Adipocyte (in vitro differentiated cells): ENCODE results near the gene ATP6V0E2.

Experiments
- DNase-seq: peaks from one replicate; pipeline ENCODE4 v3.0.0-alpha.2; 2015; ENCODE audit warnings: low read depth
- H3K27me3 ChIP-seq: replicated peaks from 2 replicates; pipeline ENCODE4 v1.7.0; 2013; ENCODE audit warnings: mild to moderate bottlenecking, low read length, moderate library complexity; ENCODE audit not compliant: control insufficient read depth, insufficient read depth
- H3K36me3 ChIP-seq: 2 replicates; pipeline ENCODE4 v1.7.0; 2013; ENCODE audit warnings: low read length, mild to moderate bottlenecking, moderate library complexity; ENCODE audit not compliant: control insufficient read depth, insufficient read depth, severe bottlenecking
- H3K4me1 ChIP-seq: 2 replicates; pipeline ENCODE4 v1.7.0; 2013; ENCODE audit warnings: mild to moderate bottlenecking, low read length, moderate library complexity; ENCODE audit not compliant: control insufficient read depth, insufficient read depth
- H3K4me3 ChIP-seq: 2 replicates; pipeline ENCODE4 v1.7.0; 2013; ENCODE audit warnings: mild to moderate bottlenecking, low read length, moderate library complexity
- H3K9ac ChIP-seq: 2 replicates; pipeline ENCODE4 v1.7.0; 2013; ENCODE audit warnings: mild to moderate bottlenecking, low read length, moderate library complexity
- H3K9me3 ChIP-seq: 2 replicates; pipeline ENCODE4 v1.7.0; 2013; ENCODE audit warnings: mild to moderate bottlenecking, low read length, moderate library complexity; ENCODE audit not compliant: control insufficient read depth

The ATP6V0E2 gene

GRCh38 chr7:149831741-149832219 lies 42.0 kb upstream of the ATP6V0E2 start:
- DNase-seq = no peak
- Histone ChIP-seq H3K4me1 (no peaks in the 10 kb centered on the region), H3K27me3 (peaks cover 31% of the 10 kb centered on the region), H3K36me3 (no peaks in the 10 kb centered on the region), H3K4me3 (no peak overlapping the region), H3K9ac (no peak overlapping the region), H3K9me3 (no peaks in the 10 kb centered on the region)

- no peaks in the 10 kb centered on the region for H3K9me3 ChIP-seq
- no peak overlapping the region for H3K9ac ChIP-seq
- peaks cover 31% of the 10 kb centered on the region for H3K27me3 ChIP-seq
- DNase-seq = no peak
- H3K36me3 ChIP-seq = no peaks in the 10 kb centered on the region
- H3K4me3 ChIP-seq = no peak overlapping the region
- H3K4me1 ChIP-seq = no peaks in the 10 kb centered on the region
These were observed 41.3 kb upstream of the ATP6V0E2 start for GRCh38 chr7:149832332-149833041.

- Histone ChIP-seq H3K9me3 (no peaks in the 10 kb centered on the region), H3K36me3 (no peaks in the 10 kb centered on the region), H3K27me3 (peaks cover 31% of the 10 kb centered on the region), H3K9ac (no peak overlapping the region), H3K4me3 (no peak overlapping the region), H3K4me1 (no peaks in the 10 kb centered on the region)
- no peak for DNase-seq
These were observed 40.2 kb upstream of the ATP6V0E2 start for GRCh38 chr7:149833495-149834130.

DNA sequence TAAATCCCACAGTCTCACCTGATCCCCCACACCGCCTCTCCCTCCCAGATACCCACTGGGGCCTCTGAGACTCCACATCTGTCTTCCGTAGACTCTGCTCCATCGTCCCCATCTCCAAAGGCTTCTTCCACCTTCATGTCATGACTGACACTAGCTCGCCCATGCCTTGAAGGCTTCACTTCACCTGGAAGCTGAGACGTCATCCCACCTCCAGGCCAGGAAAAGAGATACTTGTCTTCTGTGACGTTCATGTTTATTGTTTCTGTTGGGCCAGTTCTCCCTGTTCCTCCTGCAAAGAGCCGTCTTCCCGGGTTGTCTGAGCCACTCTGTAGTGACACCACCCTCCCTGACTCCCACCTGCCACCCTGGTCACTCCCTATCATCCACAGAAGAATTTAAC lies 39.2 kb upstream of the ATP6V0E2 start:
- H3K4me3 ChIP-seq = no peak overlapping the region
- peaks cover 31% of the 10 kb centered on the region for H3K27me3 ChIP-seq
- H3K36me3 ChIP-seq = no peaks in the 10 kb centered on the region
- H3K9ac ChIP-seq = no peak overlapping the region
- H3K9me3 ChIP-seq = no peaks in the 10 kb centered on the region
- DNase-seq = no peak
- H3K4me1 ChIP-seq = peaks cover 9% of the 10 kb centered on the region

DNA sequence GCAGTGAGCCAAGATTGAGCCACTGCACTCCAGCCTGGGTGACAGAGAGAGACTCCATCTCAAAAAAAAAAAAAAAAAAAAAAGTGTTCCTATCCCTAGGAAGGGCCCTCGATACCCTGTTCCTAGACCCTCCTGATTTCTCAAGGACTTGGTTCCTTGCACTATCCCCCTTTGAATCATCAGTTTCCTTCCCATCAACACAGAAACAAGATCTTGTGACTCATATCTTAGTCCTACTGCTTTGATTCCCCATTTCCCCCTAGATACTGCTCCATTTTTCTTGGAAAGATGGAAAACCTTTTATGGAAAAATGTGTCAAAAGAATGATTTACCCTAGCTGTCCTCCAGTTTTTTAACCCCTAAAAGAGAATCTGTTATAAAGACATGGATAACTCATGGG lies 37.3 kb upstream of the ATP6V0E2 start:
- no peak overlapping the region for H3K9ac ChIP-seq
- H3K4me1 ChIP-seq = peaks cover 9% of the 10 kb centered on the region
- H3K36me3 ChIP-seq = no peaks in the 10 kb centered on the region
- H3K4me3 ChIP-seq = no peak overlapping the region
- no peaks in the 10 kb centered on the region for H3K9me3 ChIP-seq
- DNase-seq = no peak
- peaks cover 26% of the 10 kb centered on the region for H3K27me3 ChIP-seq

DNA sequence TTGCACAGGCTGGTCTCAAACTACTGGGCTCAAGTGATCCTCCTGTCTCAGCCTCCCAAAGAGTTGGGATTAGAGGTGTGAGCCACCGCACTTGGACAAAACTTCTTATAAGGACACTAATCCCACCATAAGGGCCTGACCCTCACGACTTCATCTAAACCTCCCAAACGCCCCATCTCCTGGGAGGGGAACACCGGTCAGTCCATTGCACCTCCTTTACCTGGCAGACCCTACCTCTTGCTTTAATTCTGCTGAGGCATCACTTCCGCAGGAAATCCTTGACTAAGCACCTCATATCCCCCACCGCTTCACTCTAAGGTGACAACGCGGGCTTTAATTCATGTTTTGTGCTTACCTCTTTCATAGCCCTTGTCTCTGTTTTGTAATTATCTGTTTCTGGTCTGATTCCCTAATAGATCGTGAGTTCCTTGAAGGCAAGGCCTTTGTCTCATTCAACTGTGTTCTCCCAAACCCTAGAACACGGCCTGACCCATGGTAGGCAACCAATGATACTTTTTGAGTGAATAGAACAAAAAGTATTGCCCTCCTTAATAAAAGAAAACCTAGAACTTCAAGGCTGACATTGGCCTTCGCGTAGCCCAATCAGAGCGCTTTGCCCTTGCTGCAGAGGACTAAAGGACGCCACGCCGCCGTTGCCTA lies 36.1 kb upstream of the ATP6V0E2 start:
- peaks cover 9% of the 10 kb centered on the region for H3K4me1 ChIP-seq
- H3K27me3 ChIP-seq = peaks cover 20% of the 10 kb centered on the region
- DNase-seq = no peak

GRCh38 chr7:149838224-149838991 lies 35.4 kb upstream of the ATP6V0E2 start, which contains the start of gene ZNF862:
ZNF862 (plus strand) TSS chr7:149838375; CDS start chr7:149838612, 237 bp downstream.
- H3K4me3 ChIP-seq = peak within 1 kb of the TSS; percentile 98
- H3K4me1 ChIP-seq = peaks cover 9% of the 10 kb centered on the region
- H3K27me3 ChIP-seq = peaks cover 17% of the 10 kb centered on the region
- no peaks in the 10 kb centered on the region for H3K9me3 ChIP-seq
- DNase-seq = peak; percentile 99
- H3K9ac ChIP-seq = peak within 1 kb of the TSS; percentile 90
- H3K36me3 ChIP-seq = no peaks in the 10 kb centered on the region

More for the DNA sequence above, 36.1 kb upstream of the ATP6V0E2 start:
- Histone ChIP-seq H3K36me3 (no peaks in the 10 kb centered on the region), H3K4me3 (peak overlapping the region; percentile 98), H3K9ac (no peak overlapping the region), H3K9me3 (no peaks in the 10 kb centered on the region)

DNA sequence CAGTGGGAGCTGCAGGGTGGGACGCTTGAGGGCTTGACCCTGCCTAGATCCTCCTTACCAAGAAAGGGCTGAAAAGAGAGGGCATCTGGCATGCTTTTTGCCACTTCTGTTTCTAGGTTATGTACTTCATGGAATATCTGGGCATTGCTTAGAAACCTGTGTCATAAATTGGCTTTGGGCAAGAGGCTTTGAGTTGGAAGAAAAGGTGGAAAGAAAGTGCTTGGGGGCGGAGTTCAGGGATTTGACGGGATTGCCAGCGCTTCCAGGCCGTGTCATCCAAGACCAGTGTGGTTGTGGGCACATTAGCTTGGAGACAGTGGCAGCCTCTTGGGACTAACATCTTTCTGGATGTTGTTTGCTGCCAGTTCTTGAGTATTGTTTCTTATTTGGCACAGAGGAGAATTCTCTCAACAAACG lies 34.8 kb upstream of the ATP6V0E2 start:
- H3K27me3 ChIP-seq = peaks cover 11% of the 10 kb centered on the region
- H3K4me3 ChIP-seq = peak overlapping the region; percentile 98
- peak; percentile 40 for DNase-seq
- no peaks in the 10 kb centered on the region for H3K9me3 ChIP-seq
- peak overlapping the region; percentile 90 for H3K9ac ChIP-seq
- H3K4me1 ChIP-seq = peaks cover 9% of the 10 kb centered on the region
- H3K36me3 ChIP-seq = no peaks in the 10 kb centered on the region

DNA sequence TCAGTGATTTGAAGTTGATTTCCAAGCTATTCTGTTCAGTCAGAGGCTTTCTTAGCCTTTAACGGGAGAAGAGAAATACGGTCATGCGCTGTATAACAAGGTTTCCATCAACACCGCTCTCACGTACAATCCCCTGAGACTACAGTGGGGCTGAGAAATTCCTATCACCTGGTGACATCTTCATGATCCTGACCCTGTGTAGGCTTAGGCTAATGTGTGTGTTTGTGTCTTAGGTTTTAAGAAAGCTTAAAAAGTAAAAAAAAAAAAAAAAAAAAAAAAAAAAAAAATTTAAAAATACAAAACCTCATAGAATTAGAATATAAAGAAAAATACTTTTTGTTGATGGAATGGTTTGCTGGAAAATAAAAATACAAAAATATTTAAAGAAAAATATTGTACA lies 33.8 kb upstream of the ATP6V0E2 start:
- Histone ChIP-seq H3K9me3 (no peaks in the 10 kb centered on the region), H3K4me3 (no peak overlapping the region), H3K4me1 (peaks cover 10% of the 10 kb centered on the region), H3K36me3 (no peaks in the 10 kb centered on the region), H3K9ac (no peak overlapping the region), H3K27me3 (peaks cover 3% of the 10 kb centered on the region)
- DNase-seq = no peak

GRCh38 chr7:149843566-149843965 lies 30.2 kb upstream of the ATP6V0E2 start:
- Histone ChIP-seq H3K9ac (no peak overlapping the region), H3K36me3 (peaks cover 9% of the 10 kb centered on the region), H3K9me3 (no peaks in the 10 kb centered on the region), H3K4me1 (peaks cover 20% of the 10 kb centered on the region), H3K4me3 (no peak overlapping the region), H3K27me3 (no peaks in the 10 kb centered on the region)
- DNase-seq = no peak

DNA sequence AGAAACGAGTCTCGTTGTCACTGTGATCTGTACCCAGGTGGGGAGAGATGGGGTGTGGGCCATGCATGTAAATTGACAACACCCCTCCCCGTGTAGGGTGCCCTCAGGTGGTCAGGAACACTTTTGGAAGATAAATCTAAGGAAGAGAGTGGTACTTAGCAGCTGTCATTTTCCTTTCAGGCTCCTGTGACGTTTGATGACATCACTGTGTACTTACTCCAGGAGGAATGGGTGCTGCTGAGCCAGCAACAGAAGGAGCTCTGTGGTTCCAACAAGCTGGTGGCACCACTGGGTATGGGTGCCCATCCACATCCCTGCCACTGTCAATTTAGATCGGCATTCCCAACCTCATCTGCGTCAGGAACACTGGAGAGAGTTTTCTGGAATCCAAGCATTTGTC lies 29.3 kb upstream of the ATP6V0E2 start:
- H3K27me3 ChIP-seq = no peaks in the 10 kb centered on the region
- DNase-seq = no peak
- no peaks in the 10 kb centered on the region for H3K9me3 ChIP-seq
- peaks cover 10% of the 10 kb centered on the region for H3K36me3 ChIP-seq
- peaks cover 13% of the 10 kb centered on the region for H3K4me1 ChIP-seq
- H3K4me3 ChIP-seq = no peak overlapping the region
- no peak overlapping the region for H3K9ac ChIP-seq
